ENCODE data around the gene FADS3. TPM values are rescaled to one million over a fixed set of nuclear protein-coding genes. Genes with fewer than 3 reads are reported as not detected.

Gene FADS3
- total RNA-seq, 2 donors from 2014 or later = 18.5 to 74.9 TPM

DNA sequence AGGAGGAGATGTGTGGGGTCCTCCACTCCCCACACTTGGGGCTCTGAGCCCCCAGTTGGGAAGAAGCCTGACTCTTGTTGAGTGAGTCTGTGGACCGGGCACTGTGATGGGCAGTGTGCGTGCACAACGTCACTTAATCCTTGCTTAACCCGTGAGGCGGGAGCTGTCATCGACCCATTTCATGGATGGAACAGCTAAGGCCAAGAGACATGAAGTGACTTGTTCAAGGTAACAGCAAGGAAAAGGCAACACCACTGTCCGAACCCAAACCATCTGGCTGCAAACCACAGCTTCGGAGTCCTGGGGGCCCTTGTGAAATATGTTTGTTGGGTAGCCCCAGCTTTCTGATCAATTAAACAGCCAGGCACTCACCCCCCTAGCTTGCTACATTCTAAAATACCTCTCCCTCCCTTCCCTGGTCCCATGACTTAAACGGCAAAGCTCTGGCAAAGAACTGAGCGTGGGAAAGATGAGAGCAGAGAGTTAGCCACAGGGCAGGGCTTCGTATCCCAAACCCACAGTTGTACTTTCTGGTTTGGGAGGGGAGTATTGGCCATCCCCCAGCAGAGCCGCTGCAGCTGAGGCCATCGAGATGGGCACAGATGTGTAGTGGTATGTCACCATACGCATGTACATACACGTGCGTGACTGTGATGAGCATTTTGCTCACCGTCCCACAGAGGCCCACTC, 37.0 kb downstream of the FADS3 start:
- DNase-seq (ENCODE audit: low spot score) = no peak
- H3K27me3 ChIP-seq (replicated peaks; ENCODE audit: insufficient read depth) = no peaks in the 10 kb centered on the region
- H3K27ac ChIP-seq = peak overlapping the region in 1 of 2 donors; percentile 31
- TF ChIP-seq POLR2AphosphoS5 (IDR thresholded peaks at IDR 0.05) (no peak), POLR2A (IDR thresholded peaks at IDR 0.05) (no peak)
- TF ChIP-seq, protein P1, sequence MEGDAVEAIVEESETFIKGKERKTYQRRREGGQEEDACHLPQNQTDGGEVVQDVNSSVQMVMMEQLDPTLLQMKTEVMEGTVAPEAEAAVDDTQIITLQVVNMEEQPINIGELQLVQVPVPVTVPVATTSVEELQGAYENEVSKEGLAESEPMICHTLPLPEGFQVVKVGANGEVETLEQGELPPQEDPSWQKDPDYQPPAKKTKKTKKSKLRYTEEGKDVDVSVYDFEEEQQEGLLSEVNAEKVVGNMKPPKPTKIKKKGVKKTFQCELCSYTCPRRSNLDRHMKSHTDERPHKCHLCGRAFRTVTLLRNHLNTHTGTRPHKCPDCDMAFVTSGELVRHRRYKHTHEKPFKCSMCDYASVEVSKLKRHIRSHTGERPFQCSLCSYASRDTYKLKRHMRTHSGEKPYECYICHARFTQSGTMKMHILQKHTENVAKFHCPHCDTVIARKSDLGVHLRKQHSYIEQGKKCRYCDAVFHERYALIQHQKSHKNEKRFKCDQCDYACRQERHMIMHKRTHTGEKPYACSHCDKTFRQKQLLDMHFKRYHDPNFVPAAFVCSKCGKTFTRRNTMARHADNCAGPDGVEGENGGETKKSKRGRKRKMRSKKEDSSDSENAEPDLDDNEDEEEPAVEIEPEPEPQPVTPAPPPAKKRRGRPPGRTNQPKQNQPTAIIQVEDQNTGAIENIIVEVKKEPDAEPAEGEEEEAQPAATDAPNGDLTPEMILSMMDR (IDR thresholded peaks at IDR 0.05) = no peak
- peaks cover 4% of the 10 kb centered on the region for H3K4me1 ChIP-seq (replicated peaks)
- H3K4me3 ChIP-seq = no peak overlapping the region
- intact Hi-C loops (cut with DNase I) = no loop called here
- H3K36me3 ChIP-seq = no peaks in the 10 kb centered on the region
- no peaks in the 10 kb centered on the region for H3K9me3 ChIP-seq
- 87% methylated on average over 17 of the region's 17 CpGs for WGBS

GRCh38 chr11:61853698-61854169, 37.6 kb downstream of the FADS3 start:
- intact Hi-C loops (cut with DNase I) = no loop called here
- no peak for TF ChIP-seq POLR2A (IDR thresholded peaks at IDR 0.05)
- TF ChIP-seq POLR2AphosphoS5 (IDR thresholded peaks at IDR 0.05) = peak; percentile 26
- Histone ChIP-seq H3K36me3 (peaks cover 0 to 5% of the 10 kb centered on the region in 2 donors), H3K27ac (peak overlapping the region in 1 of 2 donors; percentile 31), H3K9me3 (no peaks in the 10 kb centered on the region), H3K4me1 (replicated peaks) (peaks cover 4% of the 10 kb centered on the region), H3K27me3 (replicated peaks; ENCODE audit: insufficient read depth) (no peaks in the 10 kb centered on the region), H3K4me3 (no peak overlapping the region)
- DNase-seq (ENCODE audit: low spot score) = peak; percentile 28
- WGBS = 68% methylated on average over 13 of the region's 13 CpGs

DNA sequence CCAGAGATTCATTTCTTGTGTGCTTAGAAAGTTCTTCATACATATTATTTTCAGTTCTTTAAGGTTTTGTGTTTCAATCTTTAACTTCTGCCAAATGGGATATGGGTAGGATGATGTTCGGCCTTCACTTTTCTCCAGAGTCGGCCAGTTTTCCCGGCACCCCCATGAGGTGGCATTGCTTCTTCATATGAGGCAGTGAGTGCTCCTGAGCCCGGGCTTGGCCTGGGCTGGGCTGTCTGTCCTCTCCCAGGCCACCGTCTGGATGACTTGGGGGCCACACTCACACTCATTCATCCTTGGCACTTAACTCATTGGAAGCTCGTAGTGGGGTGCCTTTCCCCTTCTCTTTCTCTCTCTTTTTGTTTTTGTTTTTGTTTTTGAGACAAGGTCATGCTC, 39.4 kb downstream of the FADS3 start:
- H3K4me3 ChIP-seq = no peak overlapping the region
- no peaks in the 10 kb centered on the region for H3K9me3 ChIP-seq
- TF ChIP-seq, protein P1 (IDR thresholded peaks at IDR 0.05) = no peak
- TF ChIP-seq POLR2A (IDR thresholded peaks at IDR 0.05) = no peak
- no peak for TF ChIP-seq POLR2AphosphoS5 (IDR thresholded peaks at IDR 0.05)
- WGBS = 83% methylated on average over 6 of the region's 6 CpGs
- DNase-seq (ENCODE audit: low spot score) = no peak
- no peak overlapping the region for H3K27ac ChIP-seq
- peaks cover 4% of the 10 kb centered on the region for H3K4me1 ChIP-seq (replicated peaks)
- intact Hi-C loops (cut with DNase I) = no loop called here
- H3K36me3 ChIP-seq = peaks cover 0 to 7% of the 10 kb centered on the region in 2 donors
- H3K27me3 ChIP-seq (replicated peaks; ENCODE audit: insufficient read depth) = no peaks in the 10 kb centered on the region

DNA sequence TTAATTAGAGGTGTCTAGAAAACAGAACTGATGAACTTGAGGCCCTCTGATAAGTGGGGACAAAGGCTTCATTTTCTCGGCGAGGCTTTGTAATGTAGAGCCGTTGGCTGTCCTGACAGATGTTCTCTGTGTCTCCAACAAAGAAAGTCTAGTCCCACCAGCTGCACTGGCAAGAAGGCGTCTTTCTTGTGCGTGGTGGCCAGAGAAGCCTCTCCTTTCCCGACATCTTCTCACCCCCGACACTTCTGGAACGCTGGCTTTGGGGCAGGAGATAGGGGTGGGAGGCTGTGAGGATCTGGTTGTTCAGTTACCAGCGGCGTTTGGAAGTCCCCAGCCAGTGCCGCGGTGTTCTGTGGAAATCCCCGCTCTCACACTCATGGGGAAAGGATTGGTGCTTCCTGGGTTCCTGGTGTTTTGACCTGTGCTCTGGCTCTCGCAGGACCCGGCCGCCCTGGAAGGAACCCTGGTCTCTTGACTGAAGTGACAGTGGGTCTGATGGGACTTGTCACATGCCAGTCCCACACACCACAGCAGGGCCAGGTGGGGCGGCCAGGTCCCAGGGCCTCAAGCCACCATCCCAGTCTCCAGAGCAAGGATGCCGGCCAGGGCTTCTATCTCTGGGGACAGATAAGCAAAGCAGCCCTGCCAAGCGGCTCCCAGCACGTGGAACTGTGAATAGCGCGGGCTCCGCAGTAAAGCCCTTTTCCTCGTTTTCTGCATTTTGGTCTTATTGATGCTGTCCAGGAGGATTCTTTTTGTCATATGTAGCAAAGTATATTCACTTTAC, 40.0 kb downstream of the FADS3 start:
- Histone ChIP-seq H3K27me3 (replicated peaks; ENCODE audit: insufficient read depth) (no peaks in the 10 kb centered on the region), H3K4me1 (replicated peaks) (peaks cover 4% of the 10 kb centered on the region), H3K27ac (no peak overlapping the region), H3K36me3 (peaks cover 0 to 7% of the 10 kb centered on the region in 2 donors), H3K9me3 (no peaks in the 10 kb centered on the region), H3K4me3 (no peak overlapping the region)
- DNase-seq (ENCODE audit: low spot score) = no peak
- TF ChIP-seq POLR2A (IDR thresholded peaks at IDR 0.05) (no peak), POLR2AphosphoS5 (IDR thresholded peaks at IDR 0.05) (no peak)
- TF ChIP-seq, protein P1 (IDR thresholded peaks at IDR 0.05) = no peak
- intact Hi-C loops (cut with DNase I) = no loop called here
- 58% methylated on average over 24 of the region's 24 CpGs for WGBS

DNA sequence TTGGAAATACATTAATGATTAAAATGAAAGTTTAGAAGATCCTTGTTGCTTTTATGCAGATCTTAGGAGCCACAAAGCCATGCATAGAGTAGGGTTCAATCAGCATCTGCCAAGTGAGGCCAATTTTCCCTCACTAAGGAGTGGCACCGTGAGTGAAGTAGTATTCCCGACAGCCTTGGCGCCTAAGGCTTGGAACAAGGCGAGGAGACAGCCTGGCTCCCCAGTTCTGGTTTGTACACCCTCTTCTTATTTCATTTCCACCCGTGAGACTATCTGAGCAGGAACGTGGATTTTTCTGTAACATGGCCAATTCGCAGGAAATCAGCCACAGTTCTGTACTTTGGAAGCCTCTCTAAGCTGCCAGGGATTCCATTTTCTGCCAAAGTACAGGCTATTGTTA, 40.7 kb downstream of the FADS3 start:
- DNase-seq (ENCODE audit: low spot score) = no peak
- TF ChIP-seq POLR2A (IDR thresholded peaks at IDR 0.05) (no peak), POLR2AphosphoS5 (IDR thresholded peaks at IDR 0.05) (no peak)
- TF ChIP-seq, protein P1 (IDR thresholded peaks at IDR 0.05) = no peak
- no peak overlapping the region for H3K4me3 ChIP-seq
- H3K9me3 ChIP-seq = no peaks in the 10 kb centered on the region
- WGBS = 58% methylated on average over 7 of the region's 7 CpGs
- peaks cover 0 to 7% of the 10 kb centered on the region in 2 donors for H3K36me3 ChIP-seq
- H3K27ac ChIP-seq = no peak overlapping the region
- peaks cover 4% of the 10 kb centered on the region for H3K4me1 ChIP-seq (replicated peaks)
- no peaks in the 10 kb centered on the region for H3K27me3 ChIP-seq (replicated peaks; ENCODE audit: insufficient read depth)
- intact Hi-C loops (cut with DNase I) = no loop called here

Data from prostate gland (tissue), 2 donors.